Testis (tissue), 2 donors: ENCODE results near the gene CSMD2.

Source experiments
- POLR2A ChIP-seq: fragments of 450-650 bp; IDR thresholded peaks from one replicate; pipeline ENCODE4 v1.6.1; 2017; ENCODE audit warnings: antibody characterized with exemption, mild to moderate bottlenecking, moderate library complexity
- TF ChIP-seq, protein P1 (sequence below), 3 experiments: fragments of 450-650 bp in 2 of 3; fragments of 200-600 bp in 1 of 3; sonication (generic) in 1 of 3; IDR thresholded peaks; one replicate each; pipeline ENCODE4 v1.5.1; 2016 to 2019; ENCODE audit warnings: antibody characterized with exemption in 3 of 3, mild to moderate bottlenecking in 2 of 3, moderate library complexity in 1 of 3

DNA sequence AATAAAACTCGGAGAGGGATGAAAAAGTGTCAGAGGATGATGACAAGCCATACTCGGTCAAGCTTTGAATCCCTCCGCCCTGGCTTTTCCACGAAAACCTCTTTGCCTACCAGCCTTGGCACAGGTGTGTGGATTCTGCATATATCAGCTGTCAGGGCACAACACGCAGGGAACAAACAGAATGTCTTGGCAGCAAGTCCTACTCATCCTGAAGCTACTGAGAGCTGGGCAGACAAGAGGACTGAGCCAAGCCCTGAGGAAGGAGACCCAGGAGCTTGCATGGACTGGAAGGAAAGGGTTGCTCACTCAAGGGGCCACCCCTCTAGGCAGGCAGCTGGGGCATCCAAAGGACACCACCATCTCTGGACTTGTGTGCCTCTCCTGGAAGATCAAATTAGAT is 168.7 kb downstream of the CSMD2 start:
- TF ChIP-seq, protein P1, sequence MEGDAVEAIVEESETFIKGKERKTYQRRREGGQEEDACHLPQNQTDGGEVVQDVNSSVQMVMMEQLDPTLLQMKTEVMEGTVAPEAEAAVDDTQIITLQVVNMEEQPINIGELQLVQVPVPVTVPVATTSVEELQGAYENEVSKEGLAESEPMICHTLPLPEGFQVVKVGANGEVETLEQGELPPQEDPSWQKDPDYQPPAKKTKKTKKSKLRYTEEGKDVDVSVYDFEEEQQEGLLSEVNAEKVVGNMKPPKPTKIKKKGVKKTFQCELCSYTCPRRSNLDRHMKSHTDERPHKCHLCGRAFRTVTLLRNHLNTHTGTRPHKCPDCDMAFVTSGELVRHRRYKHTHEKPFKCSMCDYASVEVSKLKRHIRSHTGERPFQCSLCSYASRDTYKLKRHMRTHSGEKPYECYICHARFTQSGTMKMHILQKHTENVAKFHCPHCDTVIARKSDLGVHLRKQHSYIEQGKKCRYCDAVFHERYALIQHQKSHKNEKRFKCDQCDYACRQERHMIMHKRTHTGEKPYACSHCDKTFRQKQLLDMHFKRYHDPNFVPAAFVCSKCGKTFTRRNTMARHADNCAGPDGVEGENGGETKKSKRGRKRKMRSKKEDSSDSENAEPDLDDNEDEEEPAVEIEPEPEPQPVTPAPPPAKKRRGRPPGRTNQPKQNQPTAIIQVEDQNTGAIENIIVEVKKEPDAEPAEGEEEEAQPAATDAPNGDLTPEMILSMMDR (IDR thresholded peaks at IDR 0.05), result no peak
- TF ChIP-seq POLR2A, result no peak
